B cell (primary cell): ENCODE data around the gene UPK2.

ENCODE experiments used
- CTCF ChIP-seq: fragments of 200-600 bp; IDR thresholded peaks from one replicate; pipeline ENCODE4 v1.8.0; 2022; ENCODE audit warnings: antibody characterized with exemption, mild to moderate bottlenecking
- EZH2 ChIP-seq: IDR thresholded peaks from 2 replicates; pipeline ENCODE4 v1.6.1; 2012; ENCODE audit warnings: borderline replicate concordance, low read depth, mild to moderate bottlenecking, moderate library complexity, low read length; ENCODE audit not compliant: insufficient read depth, poor library complexity, severe bottlenecking

- TF ChIP-seq CTCF, result no peak
- TF ChIP-seq EZH2, result no peak
These were observed 2.5 kb downstream of the UPK2 start for GRCh38 chr11:118958577-118958976.
